ENCODE measurements around the gene SNRPD3.
A peak's percentile ranks its signal among the peaks of the same experiment; 100 is the strongest.
"Not testable (repeated sequence)": the region's sequence is repeated elsewhere in the genome, so short reads cannot be mapped to it uniquely, and the experiment has no call there.

The SNRPD3 gene

GRCh38 chr22:24535348-24535747, 20.5 kb upstream of the SNRPD3 start:
- DNase-seq = no peak

GRCh38 chr22:24536089-24536488, 19.7 kb upstream of the SNRPD3 start:
- DNase-seq = no peak

GRCh38 chr22:24540470-24540869, 15.3 kb upstream of the SNRPD3 start:
- DNase-seq = no peak

GRCh38 chr22:24541681-24542515, 13.9 kb upstream of the SNRPD3 start:
- no peak for DNase-seq

GRCh38 chr22:24542641-24543040, 13.2 kb upstream of the SNRPD3 start:
- no peak for DNase-seq

- DNase-seq = no peak
Observed at GRCh38 chr22:24543185-24543601, 12.6 kb upstream of the SNRPD3 start.

- DNase-seq = no peak
Observed at GRCh38 chr22:24543679-24544243, 12.0 kb upstream of the SNRPD3 start.

- DNase-seq = no peak
Observed at GRCh38 chr22:24548812-24549211, 7.0 kb upstream of the SNRPD3 start.

- no peak for DNase-seq
Observed at GRCh38 chr22:24550028-24550901, 5.5 kb upstream of the SNRPD3 start.

GRCh38 chr22:24550902-24551435, 4.8 kb upstream of the SNRPD3 start:
- DNase-seq = no peak

- DNase-seq = not testable (repeated sequence)
Observed at GRCh38 chr22:24552503-24553286, 3.1 kb upstream of the SNRPD3 start.

- DNase-seq = peak in 1 of 2 donors; percentile 6
Observed at GRCh38 chr22:24553597-24554312, 2.0 kb upstream of the SNRPD3 start.

GRCh38 chr22:24554313-24555164, 1.3 kb upstream of the SNRPD3 start, which contains the start of gene GUCD1:
TSS of gene GUCD1 (minus strand) at chr22:24555138. CDS start at chr22:24554991, 147 bp downstream.
- DNase-seq = peak; percentile 24 to 28

GRCh38 chr22:24559471-24559870, 3.7 kb downstream of the SNRPD3 start:
- no peak for DNase-seq

- no peak for DNase-seq
Observed at GRCh38 chr22:24563246-24563645, 7.4 kb downstream of the SNRPD3 start.

GRCh38 chr22:24564376-24565058, 8.7 kb downstream of the SNRPD3 start:
- DNase-seq = no peak

GRCh38 chr22:24565077-24565476, 9.3 kb downstream of the SNRPD3 start:
- no peak for DNase-seq

GRCh38 chr22:24566899-24567511, 11.2 kb downstream of the SNRPD3 start:
- DNase-seq = no peak

- DNase-seq = no peak
Observed at GRCh38 chr22:24567668-24568067, 11.9 kb downstream of the SNRPD3 start.

Data from activated CD4-positive, alpha-beta T cell treated with anti-CD3 and anti-CD28 coated beads for 4 hours (primary cell).